Inflammatory macrophage treated with lipopolysaccharide for 1 hour (primary cell): Measurements from ENCODE around the gene POLA1.

ENCODE experiments used
- DNase-seq, 2 donors: peaks; one replicate each; pipeline ENCODE4 v3.0.0-alpha.2; 2020 to 2022

POLA1 gene

DNA sequence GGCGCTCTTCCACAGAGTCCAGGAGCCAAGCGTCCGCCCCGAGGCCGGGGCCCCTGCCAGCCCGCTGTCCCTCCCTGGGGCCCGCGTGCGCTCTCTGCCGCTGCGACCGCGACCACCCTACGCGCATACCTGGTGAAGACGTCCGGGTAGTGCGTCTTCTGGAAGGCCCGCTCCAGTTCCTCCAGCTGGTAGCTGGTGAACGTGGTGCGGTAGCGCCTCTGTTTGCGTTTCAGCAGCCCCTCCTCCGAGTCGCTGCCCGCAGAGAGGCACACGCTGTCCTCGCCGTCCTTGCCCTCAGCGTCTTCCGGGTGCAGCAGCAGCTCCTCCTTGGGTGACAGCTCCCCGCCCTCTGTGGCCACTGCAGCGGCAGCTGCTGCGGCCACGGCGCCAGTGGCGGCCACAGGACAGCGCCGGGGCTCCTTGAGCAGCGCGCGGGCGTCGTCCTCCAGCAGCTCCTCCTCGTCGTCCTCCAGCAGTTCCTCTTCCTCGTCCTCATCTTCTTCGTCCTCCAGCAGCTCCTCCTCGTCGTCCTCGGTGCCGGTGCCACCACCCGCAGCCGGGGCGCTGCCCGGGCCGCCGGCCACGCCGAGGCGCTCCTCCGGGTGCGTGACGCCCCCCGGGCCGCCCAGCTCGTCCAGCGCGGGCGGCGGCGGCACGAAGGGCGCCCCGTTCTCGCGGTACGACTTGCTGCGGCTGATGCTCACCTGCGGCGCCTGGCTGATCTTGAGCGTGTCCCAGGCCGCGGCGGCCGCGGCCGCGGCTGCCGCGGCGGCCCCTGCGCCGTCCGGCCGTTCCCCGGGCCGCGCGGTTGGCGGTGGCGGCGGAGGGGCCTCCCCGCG, 319.3 kb downstream of the POLA1 start:
- DNase-seq, result peak in 1 of 2 donors; percentile 10

DNA sequence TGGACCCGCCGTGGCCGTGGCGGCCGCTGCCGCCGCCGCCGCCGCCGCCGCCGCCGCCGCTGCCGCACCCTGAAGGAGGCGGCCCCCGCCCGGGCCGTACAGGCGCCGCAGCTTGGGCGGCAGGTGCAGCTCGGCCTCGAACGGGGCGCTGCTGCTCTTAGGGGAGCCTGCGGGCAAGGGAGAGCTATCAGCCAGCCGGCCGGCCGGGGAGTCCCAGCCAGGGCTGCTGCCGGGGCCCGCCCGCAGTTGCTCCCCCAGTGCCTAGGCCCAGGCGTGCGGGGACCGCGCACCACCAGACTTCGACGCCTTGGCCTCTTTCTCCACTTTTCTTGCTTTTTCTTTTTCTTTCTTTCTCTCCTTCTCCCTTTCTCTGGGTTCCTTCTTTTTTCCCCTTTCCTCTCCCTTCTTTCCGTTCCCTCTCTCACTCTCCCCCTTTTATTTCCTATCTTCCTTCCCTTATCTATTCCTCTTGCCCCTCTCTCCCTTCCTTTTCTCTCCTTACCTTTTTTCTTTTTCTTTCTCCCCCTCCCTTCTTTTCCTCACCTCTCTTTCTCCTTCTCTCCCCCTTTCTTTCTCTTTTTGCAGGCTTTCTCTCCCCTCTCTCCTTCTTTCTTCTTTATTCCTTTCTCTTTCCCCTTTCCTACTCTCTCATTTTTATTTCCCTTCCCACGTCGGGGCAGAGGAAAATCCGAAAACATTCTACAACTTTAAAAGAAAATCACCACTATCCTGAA, 320.1 kb downstream of the POLA1 start:
- no peak for DNase-seq

DNA sequence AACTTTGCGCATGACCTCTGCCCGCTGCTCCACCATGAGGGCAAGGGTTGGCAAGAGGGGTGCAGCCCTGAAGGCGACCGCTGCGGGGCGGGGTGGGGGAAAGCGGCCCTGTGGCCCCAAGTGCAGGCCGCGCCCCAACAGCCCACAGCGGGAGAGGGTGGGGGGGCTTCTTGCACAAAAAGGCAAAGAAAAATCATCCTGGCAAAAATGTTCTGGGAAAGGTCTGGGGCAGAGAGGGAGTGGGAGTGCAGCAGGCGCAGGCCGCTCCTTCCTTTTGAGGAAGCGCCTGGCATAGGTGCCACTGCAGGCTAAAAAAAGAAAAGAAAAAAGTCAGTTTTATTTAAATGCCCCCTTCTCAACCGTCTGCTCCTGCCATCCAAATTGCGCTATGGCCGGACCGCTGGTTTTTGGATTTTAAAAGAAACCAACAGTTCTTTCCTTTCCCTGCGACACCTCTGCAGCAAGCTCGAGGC, 320.7 kb downstream of the POLA1 start:
- no peak for DNase-seq

DNA sequence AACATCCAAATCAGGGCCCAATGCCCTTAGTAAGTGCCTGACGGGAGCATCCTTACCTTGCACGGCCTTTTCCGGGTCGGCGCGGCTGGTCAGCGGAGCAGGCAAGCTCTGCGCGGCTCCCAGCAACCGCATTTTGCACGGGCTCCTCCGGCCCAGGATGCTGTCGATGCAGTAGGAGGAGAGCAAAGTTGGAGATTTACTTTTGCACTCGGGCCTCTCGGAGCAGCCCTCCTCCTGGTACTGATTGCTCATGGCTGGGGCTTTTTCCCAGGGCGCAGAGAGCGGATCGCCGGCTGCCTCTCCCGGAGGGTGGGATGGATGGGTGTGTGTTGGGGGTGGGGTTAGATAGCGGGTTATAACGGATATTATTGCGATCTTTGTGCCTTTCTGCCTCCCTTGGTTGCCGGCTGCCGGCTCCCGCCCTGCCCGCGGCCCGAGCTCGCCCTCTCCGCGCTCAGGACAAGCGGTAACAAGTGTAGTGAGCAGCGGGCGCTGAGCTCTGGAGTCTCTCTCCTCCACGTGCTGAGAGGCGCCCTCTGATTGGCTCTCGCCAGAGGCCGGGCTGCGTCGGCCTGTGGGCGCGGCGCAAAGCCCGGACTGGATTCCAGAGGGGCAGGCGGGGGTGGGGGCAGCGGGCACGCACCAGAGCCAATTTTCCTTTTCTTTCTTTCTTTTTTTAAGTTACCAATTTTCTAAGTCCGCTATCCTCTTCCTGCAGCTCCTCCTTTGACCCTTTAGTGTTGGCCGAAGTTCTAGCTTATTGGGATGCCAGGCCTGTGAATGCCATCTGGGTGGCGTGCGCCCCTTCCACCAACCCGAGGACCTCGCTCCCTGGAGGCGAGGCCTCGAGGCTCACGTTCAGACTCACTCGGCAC, 322.0 kb downstream of the POLA1 start, which contains the start of gene ARX:
Gene ARX (minus strand): TSS at position 480 of the 875 bp plus-strand sequence. CDS start 228 bp downstream, at position 252.
- DNase-seq, result peak in 1 of 2 donors; percentile 28

DNA sequence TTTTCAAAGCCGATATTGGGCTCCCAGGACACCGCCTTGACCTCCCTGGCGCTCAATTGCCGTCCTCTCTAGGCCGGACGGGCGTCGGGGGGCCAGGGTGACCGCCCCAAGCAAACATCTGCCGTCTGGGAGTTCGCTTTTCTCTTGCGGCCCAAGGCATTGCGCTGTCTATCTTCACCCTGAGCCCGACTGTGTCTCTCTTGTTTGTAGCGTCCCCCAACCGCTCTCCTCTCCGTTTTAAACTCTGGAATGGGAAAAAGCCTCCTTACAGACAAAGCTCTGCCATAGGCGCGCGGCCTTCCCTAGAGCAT, 322.6 kb downstream of the POLA1 start:
- no peak for DNase-seq

DNA sequence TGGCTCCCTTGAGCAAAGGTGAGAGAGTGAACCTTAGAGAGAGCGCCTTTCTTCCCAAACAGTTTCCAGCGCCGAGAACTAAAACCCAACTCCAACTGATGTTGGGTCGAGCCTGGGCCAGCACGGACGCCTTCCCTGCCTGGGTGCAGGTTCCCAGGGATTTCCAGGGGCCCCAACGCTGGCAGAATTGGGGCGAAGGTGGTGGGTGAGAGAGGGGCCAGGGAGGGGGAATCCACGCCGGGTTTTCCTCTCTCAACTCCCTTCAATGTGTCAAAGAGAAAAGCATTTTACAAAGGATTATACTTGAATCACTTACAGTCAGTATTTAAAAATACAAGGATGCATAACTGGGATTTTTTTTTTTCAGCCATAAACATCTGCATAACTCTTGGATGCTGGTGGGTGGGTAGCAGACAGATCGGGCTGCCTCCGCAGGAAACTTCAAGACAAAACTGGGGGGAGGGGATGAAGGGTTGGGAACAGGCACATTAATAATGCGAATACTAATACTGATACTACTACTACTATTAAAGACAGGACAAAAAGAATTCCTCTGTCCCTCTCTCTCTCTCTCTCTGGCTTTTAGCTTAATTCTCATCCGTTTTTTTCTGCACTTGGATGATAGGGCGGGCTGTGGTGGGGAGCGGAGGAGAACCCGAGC, 323.4 kb downstream of the POLA1 start:
- DNase-seq, result no peak

DNA sequence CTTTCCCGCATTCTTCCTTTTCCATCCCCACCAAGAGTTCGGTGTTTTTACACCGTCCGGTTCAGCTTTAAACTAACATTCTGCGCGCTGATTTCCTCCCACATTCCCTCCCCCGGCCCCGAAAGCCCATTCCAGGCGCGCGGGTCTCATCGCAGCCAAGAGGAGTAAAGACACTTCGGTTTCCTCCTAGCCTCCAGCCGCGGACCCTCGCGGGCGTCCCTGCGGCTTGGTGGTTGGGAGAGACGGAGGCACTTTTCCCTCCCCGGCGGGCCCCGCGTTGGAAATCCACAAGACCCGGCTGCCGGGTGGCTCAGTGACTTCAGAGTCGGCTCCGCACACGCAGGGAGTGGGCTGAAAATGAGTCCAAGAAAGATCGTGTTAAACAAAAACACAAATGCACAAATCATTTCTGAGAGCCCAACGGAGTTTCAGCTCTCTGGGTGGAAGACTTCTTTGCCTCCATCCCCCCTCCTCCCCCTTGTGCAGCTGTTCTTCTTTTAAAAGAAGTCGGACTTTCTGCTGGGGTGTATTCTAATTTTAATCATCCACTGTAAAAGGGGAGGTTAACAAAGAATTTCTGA, 324.0 kb downstream of the POLA1 start:
- no peak for DNase-seq

DNA sequence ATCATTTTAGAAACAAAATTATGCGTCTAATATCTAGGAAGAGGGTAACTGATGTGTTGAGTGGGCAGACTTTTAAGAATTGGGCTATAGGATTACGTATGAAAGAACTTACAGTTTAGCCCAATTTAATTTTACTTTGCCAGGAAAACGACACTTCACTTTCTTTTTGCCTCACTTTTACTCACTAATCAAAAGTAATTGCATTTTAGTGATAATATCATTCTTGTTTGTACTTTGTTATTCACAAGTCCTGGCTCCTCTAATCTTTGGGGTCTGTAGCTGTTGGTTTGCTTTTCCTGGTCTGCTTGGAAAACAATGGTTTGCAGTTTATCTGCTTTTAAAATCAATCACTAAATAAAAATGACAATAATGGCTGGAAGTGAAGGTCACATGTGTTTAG, 325.0 kb downstream of the POLA1 start:
- DNase-seq, result no peak

DNA sequence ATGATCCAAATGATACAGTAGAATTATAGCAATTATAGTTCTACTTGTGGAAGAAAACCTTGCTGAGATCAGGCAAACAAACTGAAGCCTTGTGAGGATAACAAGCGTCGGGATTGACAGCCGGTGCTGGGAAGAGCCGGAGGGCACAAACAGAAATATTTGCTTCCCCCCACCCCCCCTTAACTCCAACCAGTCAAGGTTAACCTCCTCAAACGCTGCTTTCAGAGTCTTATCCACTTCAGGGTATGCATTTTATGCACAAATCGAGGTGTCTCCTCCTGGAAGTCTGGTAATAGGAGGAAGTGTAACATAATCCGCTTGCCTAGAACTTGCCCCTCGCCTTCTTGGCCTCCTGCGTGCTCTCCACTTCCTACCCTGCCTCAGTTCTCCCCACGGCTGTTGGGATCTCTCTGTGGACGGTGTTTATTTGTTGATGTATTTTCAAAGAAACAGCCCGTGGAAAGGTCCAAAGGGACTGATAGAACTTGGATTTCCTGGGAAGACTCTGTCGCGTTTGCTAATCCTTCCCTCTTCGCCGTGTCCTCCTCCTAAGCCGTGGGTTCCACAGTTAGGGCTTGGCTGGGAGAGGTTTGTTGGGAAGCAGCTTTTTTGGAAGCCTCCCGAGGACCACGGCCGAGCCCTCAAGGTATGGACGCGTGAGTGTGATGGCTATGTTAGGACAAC, 326.1 kb downstream of the POLA1 start:
- DNase-seq, result no peak

DNA sequence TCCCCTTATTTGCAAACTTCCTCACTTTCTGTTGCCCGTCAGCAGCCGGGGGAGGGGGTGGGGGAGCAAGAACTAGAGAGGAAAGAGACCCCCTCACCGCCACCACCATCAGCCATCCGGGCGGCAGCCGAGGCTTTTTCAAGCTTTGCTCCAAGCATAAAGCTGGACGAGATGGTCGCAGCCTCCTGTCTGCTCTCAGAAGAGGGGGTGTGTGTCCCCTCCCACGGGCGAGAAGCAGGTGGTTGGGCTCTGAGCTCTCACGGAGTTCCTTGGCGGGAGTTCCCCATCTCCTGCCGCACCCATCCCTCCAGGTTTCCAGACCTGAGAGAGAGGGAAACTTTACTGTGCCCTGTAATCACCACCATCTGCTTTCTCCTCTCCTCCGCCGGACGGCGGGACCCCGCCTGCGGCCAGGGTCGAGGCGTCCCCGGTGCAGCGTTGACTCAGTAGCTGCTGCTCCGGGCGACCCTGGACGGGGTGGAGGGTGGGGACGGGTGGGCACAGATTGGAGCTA, 326.7 kb downstream of the POLA1 start:
- no peak for DNase-seq

DNA sequence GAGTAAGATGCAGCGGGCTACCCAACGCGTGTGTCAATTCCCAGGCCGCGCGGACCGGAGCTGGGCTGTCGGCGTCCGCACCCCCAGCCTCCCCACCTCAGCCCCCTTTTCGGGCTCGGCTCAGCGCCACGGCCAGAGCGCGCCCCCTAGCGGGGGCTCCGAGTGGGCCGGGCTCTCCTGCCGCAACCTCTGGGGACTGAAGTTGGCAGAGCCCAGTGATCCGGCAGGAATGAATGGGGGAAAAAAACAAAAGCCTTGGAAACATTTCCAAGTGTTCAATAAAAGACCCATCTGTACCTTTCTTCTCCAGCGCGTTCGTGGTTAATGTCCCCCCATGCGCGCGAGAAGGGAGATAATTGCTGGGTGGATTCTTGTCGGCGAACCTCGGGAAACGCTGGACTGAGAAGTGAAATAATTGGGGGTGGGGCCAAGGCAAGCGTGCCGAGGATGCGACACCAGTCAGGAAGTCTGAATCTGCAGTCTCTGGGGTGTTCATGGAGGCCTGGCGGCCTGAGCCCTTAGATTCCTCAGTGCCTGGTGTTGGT, 327.3 kb downstream of the POLA1 start:
- no peak for DNase-seq

DNA sequence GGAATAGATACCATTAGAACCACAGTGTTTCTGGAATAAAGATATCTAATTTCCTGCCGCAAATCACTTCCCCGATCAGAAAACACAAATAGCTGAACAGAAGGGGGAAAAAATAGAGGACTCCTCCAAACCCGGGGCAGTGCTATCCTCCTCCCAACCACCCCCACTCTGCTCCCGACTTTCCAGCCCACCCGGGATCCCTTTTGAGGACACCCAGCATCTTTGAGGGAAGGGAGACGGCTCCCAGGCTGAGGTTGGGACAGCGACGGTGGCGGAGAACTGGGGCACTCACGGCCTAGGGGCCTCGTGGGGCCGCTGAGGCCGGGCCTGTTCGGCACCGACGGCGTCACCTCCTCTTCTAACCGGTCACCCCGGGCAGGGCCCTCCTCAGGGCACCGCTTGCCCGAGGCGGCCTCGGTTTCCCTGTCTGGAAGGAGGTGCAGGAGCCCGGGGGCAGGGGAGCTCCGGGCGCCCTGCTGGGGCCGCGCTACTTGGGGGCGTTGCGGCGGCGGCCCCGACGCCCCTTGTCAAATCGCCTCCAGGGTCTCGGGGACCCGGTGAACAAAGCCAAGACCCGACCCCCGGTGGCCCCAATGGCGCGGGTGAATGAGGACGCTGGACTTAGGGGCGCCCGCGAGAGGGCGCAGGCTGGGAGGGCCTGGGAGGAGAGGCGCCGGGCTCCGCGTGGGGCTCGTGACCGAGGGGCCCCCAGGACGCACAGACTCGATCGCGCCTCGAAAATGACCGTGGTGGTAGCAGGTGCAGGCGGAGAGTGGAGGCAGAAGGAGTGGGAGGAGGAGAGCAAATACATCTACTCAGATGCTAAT, 329.0 kb downstream of the POLA1 start:
- DNase-seq, result no peak

DNA sequence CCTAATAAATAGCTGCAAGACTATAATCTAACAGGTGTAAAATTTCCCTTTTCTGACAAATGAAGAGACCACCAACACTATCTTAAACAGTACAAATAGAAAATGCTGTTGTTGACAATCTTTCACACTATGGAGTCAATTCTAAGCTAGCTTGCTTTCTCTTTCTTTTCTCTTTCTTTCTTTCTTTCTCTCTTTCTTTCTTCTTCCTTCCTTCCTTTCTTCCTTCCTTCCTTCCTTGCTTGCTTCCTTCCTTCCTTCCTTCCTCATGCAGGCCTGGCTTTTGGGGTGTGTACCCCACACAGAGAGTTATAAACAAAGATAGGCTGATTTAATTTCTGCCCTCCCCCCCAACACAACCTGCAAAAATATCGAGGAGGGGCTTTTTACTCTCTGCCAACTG, 330.2 kb downstream of the POLA1 start:
- no peak for DNase-seq

DNA sequence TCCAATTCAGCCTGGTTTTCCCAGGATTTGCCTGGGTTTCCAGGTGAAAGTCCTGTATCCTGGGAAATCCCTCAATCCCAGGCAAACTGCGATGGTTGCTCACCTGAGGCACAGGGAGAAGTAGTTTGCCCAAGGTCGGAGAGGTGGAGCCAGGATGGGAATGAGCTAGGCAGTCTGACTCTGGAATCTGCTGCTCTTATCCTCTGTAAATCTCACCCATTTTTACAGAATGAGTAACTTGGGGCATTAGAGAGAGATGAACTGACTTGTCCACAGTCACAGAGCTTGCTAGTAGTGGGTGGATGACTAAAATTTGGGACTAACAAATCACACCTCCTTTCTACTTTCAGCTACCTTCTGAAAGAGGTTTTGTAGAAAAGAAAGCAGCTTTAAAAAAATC, 331.9 kb downstream of the POLA1 start:
- no peak for DNase-seq

DNA sequence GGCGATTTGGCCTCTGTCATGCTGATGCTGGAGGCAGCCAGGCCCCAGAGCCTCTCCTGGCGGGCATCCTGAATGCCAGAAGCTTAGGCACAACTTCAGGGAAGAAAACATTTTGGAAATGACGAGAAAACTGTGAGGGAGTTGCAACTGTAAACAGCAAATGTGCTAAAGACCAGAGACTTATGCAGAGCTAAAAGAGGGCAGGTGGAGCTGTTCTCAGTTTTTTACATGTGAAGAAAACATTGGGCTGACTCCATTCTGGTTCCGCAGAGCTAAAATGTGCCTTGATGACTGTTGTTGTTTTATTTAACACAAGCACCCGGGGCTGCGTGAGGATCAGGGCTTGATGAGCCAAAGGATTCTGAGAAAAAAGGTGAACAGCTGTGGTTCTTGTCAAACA, 332.9 kb downstream of the POLA1 start:
- no peak for DNase-seq

DNA sequence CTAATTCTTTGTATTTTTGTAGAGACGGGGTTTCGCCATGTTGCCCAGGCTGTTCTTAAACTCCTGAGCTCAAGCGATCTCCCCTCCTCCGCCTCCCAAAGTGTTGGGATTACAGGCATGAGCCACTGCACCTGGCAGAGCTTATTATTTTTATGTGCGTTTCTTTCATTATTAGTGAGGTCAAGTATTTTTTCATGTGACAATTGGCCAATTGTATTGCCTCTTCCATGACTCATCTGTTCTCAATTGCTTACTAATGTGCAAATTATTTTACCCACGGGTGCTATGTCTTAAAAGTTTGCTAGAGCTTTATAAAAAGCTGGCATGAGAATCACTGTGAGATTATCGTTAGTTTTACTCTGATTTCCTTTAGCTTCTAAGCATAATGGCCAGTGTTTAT, 335.0 kb downstream of the POLA1 start:
- no peak for DNase-seq

DNA sequence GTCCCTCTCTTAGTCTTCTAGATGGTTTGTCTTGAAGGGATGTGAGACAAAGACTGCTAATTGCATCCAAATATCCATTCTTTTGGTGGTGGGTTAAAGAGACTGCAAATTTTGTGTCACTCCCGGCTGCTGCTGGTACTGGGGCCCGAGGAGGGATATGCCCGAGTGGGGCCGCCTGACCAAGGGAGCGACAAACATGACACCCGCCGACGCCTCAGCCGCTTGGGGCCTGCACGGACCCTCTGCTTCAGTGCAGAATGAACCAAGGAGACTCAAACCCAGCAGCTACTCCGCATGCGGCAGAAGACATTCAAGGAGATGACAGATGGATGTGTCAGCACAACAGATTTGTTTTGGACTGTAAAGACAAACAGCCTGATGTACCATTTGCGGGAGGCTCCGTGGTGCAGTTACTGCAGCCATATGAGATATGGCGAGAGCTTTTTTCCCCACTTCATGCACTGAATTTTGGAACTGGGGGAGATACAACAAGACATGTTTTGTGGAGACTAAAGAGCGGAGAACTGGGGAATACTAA, 335.6 kb downstream of the POLA1 start:
- DNase-seq, result no peak

DNA sequence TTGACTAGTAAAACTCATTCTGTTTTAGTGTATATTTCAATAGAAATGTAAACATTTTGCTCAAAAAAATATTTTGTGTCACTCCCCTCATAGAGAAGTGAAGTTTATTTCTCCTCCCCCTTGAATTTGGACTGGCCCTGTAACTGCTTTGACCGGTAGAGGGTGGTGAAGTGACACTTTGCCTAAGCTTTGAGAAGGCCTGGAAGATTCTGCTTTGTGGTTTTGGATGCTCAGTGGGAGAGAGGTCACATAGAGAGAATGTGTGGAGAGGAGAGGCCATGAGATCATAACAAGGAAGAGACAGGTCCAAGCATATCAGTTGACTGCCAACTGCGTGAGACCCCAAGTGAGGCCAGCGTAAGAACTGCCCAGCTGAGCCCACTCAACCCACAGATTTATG, 341.2 kb downstream of the POLA1 start:
- DNase-seq, result no peak

DNA sequence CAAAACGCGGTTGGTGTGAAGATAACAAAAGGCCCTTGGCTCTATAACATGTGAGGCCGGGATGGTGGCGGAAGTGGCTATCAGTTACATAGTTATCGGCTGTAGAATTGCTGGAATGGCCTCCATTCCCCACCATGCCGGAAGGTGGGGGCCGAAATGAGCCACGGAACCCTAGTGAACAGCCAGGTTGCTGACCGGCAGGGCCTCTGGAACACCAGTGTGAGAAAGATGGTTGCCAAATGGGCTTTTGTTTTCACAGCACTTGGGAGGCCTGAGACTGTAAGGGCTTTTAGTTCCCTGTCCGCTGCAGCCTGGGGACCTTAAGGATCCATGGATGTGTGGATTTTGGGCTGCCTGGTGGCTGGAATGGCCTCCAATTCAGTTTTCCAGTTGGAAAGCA, 345.3 kb downstream of the POLA1 start:
- no peak for DNase-seq

DNA sequence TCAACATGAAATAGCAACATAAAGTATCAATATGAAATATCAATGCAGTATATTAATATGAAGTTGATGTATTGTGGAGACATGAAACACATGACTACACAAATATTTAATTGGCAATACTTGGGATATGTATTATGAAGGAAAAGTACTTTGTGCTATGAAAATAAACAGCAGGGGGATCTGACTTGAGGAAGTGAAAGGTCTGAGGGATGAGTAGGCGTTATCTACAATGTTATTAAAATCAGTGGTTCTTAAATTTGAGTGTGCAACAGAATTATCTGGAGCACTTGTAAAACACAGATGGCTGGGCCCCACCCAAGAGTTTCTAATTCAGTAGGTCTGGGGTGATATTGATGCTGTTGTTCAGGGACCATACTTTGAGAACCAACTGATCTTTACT, 349.5 kb downstream of the POLA1 start:
- DNase-seq, result peak in 1 of 2 donors; percentile 11
